Measurements from ENCODE around the gene KDM8.

- no peak for TF ChIP-seq CTCF (IDR thresholded peaks at IDR 0.05)
- no peak for TF ChIP-seq POLR2A (IDR thresholded peaks at IDR 0.05)
Observed at GRCh38 chr16:27214084-27214961, 11.0 kb downstream of the KDM8 start.

Measured in adrenal gland (tissue), 5 donors.